K562 (cell line): ENCODE results near the gene ELOVL7. TPM values are rescaled to one million over a fixed set of nuclear protein-coding genes. Genes with fewer than 3 reads are reported as not detected.
A peak's percentile ranks its signal among the peaks of the same experiment; 100 is the strongest.

Experiments used
- CBFA2T3 ChIP-seq: fragments of 450-650 bp; IDR thresholded peaks from 2 replicates; pipeline ENCODE4 v1.6.1; 2017
- ELF1 ChIP-seq: fragments of 200-800 bp; sonication (Bioruptor generic); IDR thresholded peaks from 2 replicates; pipeline ENCODE4 v1.6.1; 2016; ENCODE audit warnings: missing genetic modification characterization, missing compliant biosample characterization
- EP300 ChIP-seq: IDR thresholded peaks from 2 replicates; pipeline ENCODE4 v1.6.1; 2012; ENCODE audit warnings: low read length, improper control_type of control experiment
- ILF3 ChIP-seq: fragments of 450-650 bp; IDR thresholded peaks from 2 replicates; pipeline ENCODE4 v1.6.1; 2018; ENCODE audit warnings: antibody characterized with exemption, mild to moderate bottlenecking, moderate library complexity, borderline replicate concordance
- KLF10 ChIP-seq: fragments of 250-450 bp; sonication (Bioruptor Pico); IDR thresholded peaks from 2 replicates; pipeline ENCODE4 v1.6.1; 2021; ENCODE audit warnings: matching md5 sums
- MYBL2 ChIP-seq, 2 experiments: fragments of 450-650 bp in 1 of 2; sonication (generic) in 1 of 2; formaldehyde crosslinking in 1 of 2; IDR thresholded peaks; 2 replicates each; pipeline versions ENCODE4 v1.6.1 to v1.8.1; 2017 to 2022; ENCODE audit warnings: borderline replicate concordance in 1 of 2, inconsistent platforms in 1 of 2, low read depth in 1 of 2, mild to moderate bottlenecking in 1 of 2, missing genetic modification reagents in 1 of 2, moderate library complexity in 1 of 2
- POLR2A ChIP-seq: fragments of 450-650 bp; conservative IDR thresholded peaks from 2 replicates; pipeline ENCODE4 v1.6.1; 2016
- PTRF ChIP-seq: fragments of 450-650 bp; IDR thresholded peaks from 2 replicates; pipeline ENCODE4 v1.6.1; 2016; ENCODE audit warnings: mild to moderate bottlenecking, missing genetic modification characterization, missing compliant biosample characterization
- RFX1 ChIP-seq: fragments of 450-650 bp; IDR thresholded peaks from 2 replicates; pipeline ENCODE4 v1.6.1; 2016; ENCODE audit warnings: mild to moderate bottlenecking, moderate library complexity
- SOX6 ChIP-seq: fragments of 450-650 bp; IDR thresholded peaks from 2 replicates; pipeline ENCODE4 v1.6.1; 2014; ENCODE audit warnings: mild to moderate bottlenecking
- ZNF324 ChIP-seq: fragments of 250-450 bp; sonication (Bioruptor Pico); IDR thresholded peaks from 2 replicates; pipeline ENCODE4 v1.4.0; 2020; ENCODE audit warnings: mild to moderate bottlenecking
- ZNF436 ChIP-seq: fragments of 250-450, 450-650 bp; sonication (Bioruptor Pico); formaldehyde crosslinking; IDR thresholded peaks from 2 replicates; pipeline ENCODE4 v1.7.0; 2020; ENCODE audit warnings: mild to moderate bottlenecking
- polyA plus RNA-seq, 8 experiments: library from polyadenylated mRNA; depleted of rRNA in 4 of 8; stranded (reverse) in 5 of 8; unstranded in 3 of 8; fragments of >200 nt; fragmentation: Nextera tagmentation in 2 of 8; fragmentation: Illumina TruSeq in 1 of 8; extraction: Ambion mirVana in 2 of 8; extraction: Trizol in 1 of 8; gene quantifications; 2 replicates each; pipeline versions ENCODE4 v1.2.1 to v1.2.3, GENCODE V29; 2011 to 2014; ENCODE audit warnings: inconsistent platforms in 1 of 8, missing spikeins in 1 of 8
- total RNA-seq, 7 experiments: library from RNA; depleted of rRNA in 6 of 7; stranded (reverse); fragments of >200 nt in 6 of 7; fragmentation: Illumina TruSeq in 2 of 7; extraction: Trizol in 2 of 7; gene quantifications; 2 replicates each; pipeline versions ENCODE4 v1.2.1 to v1.2.3, GENCODE V29; 2011 to 2021; ENCODE audit warnings: low replicate concordance in 1 of 7
- TF ChIP-seq, protein P1 (sequence below): fragments of 450-650 bp; IDR thresholded peaks from 2 replicates; pipeline ENCODE4 v1.6.1; 2016; ENCODE audit warnings: low read depth
- TF ChIP-seq, protein P2 (sequence below): fragments of 250-450 bp; sonication (Bioruptor Pico); IDR thresholded peaks from 2 replicates; pipeline ENCODE4 v1.4.0; 2020; ENCODE audit warnings: mild to moderate bottlenecking, moderate library complexity
- TF ChIP-seq, protein P3 (sequence below): IDR thresholded peaks from 2 replicates; pipeline ENCODE4 v1.6.1; 2014; ENCODE audit warnings: antibody characterized with exemption

Gene ELOVL7
- total and polyA plus RNA-seq, 9 of the 15 experiments (the other 6 are each of a cell fraction or from before 2014, with no cell fraction given): 4.5 to 12.3 (median 6.9) TPM

DNA sequence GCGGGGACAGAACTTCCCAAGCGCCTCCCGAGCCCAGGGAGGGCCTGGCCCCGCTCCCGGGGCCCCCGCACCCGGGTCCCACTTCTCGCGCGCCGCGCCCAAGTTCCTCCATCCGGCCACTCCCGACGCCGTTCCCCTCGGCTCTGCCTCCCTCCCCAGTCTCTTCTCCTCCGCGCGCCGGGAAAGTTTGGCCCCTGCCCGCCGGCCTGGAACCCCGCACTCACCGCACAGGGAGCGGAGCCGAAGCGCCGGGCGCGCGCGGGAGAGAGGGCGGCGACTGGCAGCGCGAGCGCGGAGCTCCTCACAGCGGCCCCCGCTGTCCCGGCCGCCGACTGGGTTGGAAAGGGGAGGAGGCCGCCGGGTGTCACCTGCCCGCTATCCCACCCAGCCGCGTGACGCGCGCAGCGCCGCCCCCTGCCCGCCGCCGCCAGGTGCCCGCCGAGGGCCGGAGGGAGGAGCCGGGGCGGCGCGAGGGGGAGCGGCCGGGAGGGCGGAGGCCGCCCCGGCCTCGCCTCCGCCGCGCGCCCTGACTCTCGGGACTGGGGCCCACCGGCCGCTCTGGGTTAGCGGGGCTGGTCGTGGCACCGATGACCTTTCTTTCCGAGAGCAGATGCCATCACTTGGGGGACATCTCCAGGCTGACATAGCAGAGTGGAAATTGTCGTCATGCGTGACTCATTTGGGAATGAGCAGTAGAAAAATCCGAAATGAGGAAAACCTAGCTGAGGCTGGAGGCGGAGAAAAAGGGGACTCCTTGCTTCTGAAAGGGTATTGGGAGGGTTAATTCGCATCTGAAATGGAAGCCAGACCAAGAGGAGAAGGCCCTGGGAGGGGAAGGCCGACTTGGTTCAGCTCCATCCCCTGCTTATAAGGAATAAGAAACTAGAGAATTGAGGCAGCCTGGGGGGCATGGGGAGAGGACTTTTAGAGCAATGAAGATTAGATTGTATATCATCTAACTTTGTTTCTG, at the start of gene ELOVL7 (continued):
- no peak for TF ChIP-seq MYBL2 (IDR thresholded peaks at IDR 0.05; ENCODE audit: low read depth)
- no peak for TF ChIP-seq MYBL2 (CRISPR knock-in tag; IDR thresholded peaks at IDR 0.05; ENCODE audit: borderline replicate concordance)
- TF ChIP-seq KLF10 (CRISPR knock-in tag): no peak
- TF ChIP-seq ELF1 (tag): no peak
- no peak for TF ChIP-seq ZNF324
- no peak for TF ChIP-seq EP300
- TF ChIP-seq, protein P1, sequence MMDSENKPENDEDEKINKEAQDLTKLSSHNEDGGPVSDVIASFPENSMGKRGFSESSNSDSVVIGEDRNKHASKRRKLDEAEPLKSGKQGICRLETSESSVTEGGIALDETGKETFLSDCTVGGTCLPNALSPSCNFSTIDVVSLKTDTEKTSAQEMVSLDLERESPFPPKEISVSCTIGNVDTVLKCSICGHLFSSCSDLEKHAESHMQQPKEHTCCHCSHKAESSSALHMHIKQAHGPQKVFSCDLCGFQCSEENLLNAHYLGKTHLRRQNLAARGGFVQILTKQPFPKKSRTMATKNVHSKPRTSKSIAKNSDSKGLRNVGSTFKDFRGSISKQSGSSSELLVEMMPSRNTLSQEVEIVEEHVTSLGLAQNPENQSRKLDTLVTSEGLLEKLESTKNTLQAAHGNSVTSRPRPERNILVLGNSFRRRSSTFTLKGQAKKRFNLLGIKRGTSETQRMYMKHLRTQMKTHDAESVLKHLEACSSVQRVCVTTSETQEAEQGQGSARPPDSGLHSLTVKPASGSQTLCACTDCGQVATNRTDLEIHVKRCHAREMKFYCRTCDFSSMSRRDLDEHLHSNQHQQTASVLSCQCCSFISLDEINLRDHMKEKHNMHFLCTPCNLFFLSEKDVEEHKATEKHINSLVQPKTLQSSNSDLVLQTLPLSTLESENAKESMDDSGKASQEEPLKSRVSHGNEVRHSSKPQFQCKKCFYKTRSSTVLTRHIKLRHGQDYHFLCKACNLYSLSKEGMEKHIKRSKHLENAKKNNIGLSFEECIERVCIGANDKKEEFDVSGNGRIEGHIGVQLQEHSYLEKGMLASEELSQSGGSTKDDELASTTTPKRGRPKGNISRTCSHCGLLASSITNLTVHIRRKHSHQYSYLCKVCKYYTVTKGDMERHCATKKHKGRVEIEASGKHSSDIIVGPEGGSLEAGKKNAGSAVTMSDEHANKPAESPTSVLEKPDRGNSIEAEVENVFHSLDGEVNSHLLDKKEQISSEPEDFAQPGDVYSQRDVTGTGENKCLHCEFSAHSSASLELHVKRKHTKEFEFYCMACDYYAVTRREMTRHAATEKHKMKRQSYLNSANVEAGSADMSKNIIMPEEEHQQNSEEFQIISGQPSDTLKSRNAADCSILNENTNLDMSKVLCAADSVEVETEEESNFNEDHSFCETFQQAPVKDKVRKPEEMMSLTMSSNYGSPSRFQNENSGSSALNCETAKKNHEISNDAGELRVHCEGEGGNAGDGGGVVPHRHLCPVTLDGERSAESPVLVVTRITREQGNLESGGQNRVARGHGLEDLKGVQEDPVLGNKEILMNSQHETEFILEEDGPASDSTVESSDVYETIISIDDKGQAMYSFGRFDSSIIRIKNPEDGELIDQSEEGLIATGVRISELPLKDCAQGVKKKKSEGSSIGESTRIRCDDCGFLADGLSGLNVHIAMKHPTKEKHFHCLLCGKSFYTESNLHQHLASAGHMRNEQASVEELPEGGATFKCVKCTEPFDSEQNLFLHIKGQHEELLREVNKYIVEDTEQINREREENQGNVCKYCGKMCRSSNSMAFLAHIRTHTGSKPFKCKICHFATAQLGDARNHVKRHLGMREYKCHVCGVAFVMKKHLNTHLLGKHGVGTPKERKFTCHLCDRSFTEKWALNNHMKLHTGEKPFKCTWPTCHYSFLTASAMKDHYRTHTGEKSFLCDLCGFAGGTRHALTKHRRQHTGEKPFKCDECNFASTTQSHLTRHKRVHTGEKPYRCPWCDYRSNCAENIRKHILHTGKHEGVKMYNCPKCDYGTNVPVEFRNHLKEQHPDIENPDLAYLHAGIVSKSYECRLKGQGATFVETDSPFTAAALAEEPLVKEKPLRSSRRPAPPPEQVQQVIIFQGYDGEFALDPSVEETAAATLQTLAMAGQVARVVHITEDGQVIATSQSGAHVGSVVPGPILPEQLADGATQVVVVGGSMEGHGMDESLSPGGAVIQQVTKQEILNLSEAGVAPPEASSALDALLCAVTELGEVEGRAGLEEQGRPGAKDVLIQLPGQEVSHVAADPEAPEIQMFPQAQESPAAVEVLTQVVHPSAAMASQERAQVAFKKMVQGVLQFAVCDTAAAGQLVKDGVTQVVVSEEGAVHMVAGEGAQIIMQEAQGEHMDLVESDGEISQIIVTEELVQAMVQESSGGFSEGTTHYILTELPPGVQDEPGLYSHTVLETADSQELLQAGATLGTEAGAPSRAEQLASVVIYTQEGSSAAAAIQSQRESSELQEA: no peak
- TF ChIP-seq, protein P2, sequence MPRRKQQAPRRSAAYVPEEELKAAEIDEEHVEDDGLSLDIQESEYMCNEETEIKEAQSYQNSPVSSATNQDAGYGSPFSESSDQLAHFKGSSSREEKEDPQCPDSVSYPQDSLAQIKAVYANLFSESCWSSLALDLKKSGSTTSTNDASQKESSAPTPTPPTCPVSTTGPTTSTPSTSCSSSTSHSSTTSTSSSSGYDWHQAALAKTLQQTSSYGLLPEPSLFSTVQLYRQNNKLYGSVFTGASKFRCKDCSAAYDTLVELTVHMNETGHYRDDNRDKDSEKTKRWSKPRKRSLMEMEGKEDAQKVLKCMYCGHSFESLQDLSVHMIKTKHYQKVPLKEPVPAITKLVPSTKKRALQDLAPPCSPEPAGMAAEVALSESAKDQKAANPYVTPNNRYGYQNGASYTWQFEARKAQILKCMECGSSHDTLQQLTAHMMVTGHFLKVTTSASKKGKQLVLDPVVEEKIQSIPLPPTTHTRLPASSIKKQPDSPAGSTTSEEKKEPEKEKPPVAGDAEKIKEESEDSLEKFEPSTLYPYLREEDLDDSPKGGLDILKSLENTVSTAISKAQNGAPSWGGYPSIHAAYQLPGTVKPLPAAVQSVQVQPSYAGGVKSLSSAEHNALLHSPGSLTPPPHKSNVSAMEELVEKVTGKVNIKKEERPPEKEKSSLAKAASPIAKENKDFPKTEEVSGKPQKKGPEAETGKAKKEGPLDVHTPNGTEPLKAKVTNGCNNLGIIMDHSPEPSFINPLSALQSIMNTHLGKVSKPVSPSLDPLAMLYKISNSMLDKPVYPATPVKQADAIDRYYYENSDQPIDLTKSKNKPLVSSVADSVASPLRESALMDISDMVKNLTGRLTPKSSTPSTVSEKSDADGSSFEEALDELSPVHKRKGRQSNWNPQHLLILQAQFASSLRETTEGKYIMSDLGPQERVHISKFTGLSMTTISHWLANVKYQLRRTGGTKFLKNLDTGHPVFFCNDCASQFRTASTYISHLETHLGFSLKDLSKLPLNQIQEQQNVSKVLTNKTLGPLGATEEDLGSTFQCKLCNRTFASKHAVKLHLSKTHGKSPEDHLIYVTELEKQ (CRISPR knock-in tag): no peak
- no peak for TF ChIP-seq ILF3
- TF ChIP-seq RFX1: no peak
- no peak for TF ChIP-seq CBFA2T3
- no peak for TF ChIP-seq SOX6
- TF ChIP-seq, protein P3, sequence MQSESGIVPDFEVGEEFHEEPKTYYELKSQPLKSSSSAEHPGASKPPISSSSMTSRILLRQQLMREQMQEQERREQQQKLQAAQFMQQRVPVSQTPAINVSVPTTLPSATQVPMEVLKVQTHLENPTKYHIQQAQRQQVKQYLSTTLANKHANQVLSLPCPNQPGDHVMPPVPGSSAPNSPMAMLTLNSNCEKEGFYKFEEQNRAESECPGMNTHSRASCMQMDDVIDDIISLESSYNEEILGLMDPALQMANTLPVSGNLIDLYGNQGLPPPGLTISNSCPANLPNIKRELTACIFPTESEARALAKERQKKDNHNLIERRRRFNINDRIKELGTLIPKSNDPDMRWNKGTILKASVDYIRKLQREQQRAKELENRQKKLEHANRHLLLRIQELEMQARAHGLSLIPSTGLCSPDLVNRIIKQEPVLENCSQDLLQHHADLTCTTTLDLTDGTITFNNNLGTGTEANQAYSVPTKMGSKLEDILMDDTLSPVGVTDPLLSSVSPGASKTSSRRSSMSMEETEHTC: no peak; the same call in 1 of the 2 replicates
- peak; percentile 48; the same call in 1 of the 2 replicates for TF ChIP-seq POLR2A
- no peak for TF ChIP-seq PTRF (tag)
- TF ChIP-seq ZNF436 (CRISPR knock-in tag): no peak
